Pons (tissue), 1 donor: ENCODE data around the gene GALNT18.

Source experiments
- DNase-seq: peaks from one replicate; pipeline ENCODE4 v3.0.0-alpha.2; 2016; ENCODE audit warnings: low spot score

Gene GALNT18

GRCh38 chr11:11624204-11624603 lies 2.4 kb upstream of the GALNT18 start:
- no peak for DNase-seq

GRCh38 chr11:11622772-11623171 lies 967 bp upstream of the GALNT18 start:
- no peak for DNase-seq

GRCh38 chr11:11622340-11622706 lies 518 bp upstream of the GALNT18 start:
- DNase-seq, result no peak

DNA sequence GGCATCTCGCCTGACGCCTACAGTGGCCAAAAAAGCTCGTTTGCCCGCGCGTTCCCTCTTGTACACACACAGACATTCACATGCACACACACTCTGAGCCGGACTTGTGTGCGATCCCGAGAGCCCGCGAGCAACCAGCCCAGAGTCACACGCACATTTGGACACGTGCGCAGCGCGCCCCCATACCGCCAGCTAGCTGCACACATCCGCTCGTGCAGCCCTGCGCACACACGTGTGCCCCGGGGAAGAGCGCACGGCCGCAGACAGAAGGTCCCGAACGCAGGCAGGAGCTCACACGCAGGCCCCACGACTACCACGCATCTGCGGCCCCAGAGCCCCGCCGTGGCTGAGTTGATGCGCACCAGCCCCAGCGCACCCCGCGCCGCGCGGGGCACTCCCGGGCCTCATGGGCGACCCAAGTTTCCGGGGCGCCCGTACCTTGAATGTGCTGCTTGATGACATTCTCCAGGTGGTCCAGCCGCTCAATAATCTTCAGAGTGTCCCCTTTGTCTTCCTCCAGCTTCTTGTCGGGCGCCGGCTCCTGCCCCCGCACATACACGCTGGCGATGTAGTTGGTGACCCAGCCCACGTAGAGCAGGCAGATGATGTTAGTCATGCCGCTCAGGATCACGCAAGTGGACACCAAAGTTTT lies 758 bp downstream of the GALNT18 start:
- peak; percentile 14 for DNase-seq

GRCh38 chr11:11620173-11620920 lies 1.5 kb downstream of the GALNT18 start:
- no peak for DNase-seq

DNA sequence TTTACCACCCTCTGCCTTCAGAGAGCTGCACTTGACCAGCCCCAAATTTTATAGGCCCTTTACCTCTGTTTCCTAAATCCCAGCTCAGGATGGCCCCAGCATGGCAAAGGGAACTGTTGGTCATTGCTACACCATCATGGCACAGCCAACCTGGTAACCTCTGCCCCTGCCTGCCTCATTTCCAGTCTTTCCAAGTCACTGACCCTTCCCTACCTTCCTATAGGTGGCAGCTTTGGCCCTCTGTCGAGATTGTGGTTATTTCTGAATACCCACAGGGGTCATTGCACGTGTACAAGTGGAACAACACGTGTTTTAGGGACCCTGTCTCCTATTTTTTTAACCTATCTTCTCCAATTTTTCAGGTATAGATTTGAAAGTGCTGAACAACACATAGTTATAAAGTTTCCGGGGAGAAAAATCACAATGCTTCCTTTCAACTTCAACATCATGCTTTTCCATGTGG lies 2.8 kb downstream of the GALNT18 start:
- DNase-seq, result no peak

DNA sequence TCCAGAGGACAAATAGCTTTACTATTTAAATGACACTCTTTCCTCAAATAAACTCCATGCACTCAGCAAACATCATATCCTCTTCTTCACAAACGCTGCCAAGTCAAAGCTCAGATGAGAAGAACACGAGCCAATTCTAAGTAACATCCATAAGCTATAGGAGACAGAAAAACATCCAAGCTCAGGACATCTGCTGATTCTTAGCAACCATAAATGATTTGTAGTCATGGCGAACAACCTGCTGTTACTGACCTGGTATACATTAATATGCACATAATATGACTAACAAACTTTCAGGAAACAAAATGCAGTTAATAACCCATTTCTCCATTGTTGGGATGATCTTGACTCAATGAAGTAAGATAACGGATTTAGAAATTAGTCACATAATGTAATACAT lies 6.7 kb downstream of the GALNT18 start:
- no peak for DNase-seq

DNA sequence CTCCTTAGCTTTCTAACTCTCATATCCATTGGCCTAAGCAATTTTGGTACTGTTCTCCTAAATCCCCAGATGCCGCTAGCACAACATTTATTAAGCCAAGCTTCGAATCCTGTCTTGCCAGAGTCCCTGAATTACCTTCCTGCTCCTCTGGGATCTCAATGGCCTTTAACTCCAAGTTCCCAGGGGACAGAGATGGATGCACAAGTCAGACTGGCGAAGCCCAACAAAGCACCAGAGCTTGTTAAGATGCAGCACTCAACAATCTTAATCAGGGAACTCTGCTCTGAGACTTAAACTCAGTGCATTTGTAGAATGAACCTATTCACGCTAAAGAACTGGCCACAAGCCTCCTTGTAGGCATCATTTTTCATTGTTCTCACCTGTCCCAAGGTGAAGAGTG lies 9.4 kb downstream of the GALNT18 start:
- no peak for DNase-seq

DNA sequence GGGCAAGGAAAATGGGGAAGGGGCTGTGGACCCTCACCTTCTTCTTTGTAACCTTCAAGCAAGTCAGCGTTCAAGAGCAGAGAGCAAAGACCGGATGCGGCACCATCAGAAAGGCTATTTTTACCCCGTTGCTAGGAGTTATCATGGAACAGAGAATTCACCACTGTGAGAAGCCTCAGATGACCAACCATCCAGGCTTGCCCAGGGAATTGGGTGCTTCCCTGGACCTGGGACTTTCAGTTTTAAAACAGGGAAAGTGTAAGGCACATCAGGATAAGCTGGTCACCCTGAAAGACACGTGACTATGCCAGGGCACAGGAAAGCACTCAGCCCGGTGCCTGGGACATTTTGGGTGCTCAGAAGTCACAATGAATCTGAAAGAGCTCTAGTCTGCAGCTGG lies 10.4 kb downstream of the GALNT18 start:
- no peak for DNase-seq

DNA sequence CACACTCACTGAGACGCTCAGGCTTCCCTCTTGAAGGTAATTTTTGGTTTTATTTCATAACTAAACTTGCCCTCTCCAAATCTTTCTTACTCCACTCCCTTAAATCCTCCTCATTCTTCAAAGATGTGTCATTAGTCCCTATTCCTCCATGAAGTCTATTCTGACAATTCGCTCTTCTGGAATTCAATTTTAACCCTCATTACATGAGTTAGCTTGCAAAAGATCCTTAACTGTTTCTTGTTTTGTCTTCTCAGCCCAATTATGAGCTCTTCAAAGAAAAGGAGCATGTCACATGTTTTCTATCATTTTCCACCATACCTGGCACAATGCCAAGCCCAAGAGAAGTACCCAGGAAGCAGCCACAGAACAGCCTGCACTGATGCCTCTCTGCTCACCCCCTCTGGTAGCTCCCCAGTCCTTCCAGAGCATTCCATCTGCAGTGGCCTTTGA lies 13.0 kb downstream of the GALNT18 start:
- DNase-seq, result no peak

GRCh38 chr11:11607772-11608171 lies 14.0 kb downstream of the GALNT18 start:
- no peak for DNase-seq

DNA sequence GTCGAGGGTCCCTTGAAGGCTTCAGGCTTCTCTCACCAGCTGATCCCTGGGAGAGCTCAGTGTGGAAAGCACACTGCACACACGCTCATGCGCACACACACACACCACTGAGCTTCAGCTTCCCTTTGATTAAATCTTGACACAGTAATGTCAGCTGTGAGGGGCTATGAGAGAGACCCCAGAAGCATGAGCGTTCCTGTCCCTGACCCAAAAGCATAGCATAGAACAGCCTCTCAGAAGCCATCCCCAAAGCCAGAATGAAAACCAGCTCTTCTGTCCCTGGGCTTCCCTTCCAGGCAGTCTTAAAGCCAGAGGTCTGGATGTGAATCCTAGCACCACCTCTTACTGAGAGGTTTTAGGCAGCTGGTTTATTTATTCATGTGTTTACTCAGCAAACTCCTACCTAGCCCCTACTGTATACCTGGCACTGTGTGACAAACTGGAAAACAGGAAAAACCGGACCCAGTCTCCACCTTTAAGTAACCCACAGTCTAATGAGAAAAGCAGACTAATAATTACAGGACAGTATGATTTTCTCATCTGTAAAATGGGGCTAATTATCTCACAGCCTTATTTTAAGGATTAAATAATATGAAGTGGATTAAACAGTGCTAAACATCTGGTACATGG lies 15.9 kb downstream of the GALNT18 start:
- no peak for DNase-seq

GRCh38 chr11:11605181-11605580 lies 16.6 kb downstream of the GALNT18 start:
- no peak for DNase-seq

GRCh38 chr11:11604370-11604990 lies 17.3 kb downstream of the GALNT18 start:
- DNase-seq, result peak; percentile 34

DNA sequence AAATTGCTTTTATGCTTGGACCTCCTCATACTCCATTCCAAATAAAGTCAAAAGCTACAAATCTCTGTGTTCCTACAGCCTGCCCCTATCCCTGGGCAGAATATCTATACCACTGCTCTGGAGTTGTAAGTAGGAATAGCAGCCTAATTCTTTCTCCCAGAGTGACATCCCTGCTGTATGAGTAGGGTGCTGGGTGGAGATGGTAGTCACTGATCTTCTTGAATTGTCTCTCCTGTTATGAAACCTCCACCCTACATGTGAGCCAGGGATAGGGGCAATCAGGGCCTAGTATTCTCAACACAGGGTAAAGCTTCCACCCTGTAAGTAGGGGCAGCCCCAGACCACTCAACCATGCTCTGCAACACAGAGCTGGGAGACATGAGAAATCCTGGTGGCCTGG lies 19.8 kb downstream of the GALNT18 start:
- DNase-seq, result no peak

DNA sequence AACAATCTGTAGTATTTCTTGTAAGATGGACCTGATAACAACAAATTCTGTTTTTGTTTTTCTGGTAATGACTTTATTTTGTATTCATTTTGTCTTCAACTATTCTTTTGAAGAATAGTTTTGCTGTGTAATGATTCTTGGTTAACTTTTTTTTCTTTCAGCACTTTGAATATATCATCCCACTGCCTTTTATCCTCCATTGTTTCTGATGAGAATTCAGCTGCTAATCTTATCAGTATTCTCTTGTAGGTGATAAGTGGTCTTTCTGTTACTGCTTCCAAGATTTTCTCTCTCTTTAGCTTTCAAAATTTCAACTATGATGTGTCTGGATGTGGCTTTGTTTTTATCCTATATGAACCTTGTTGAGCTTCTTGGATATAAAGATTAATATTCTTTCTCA lies 21.5 kb downstream of the GALNT18 start:
- no peak for DNase-seq

DNA sequence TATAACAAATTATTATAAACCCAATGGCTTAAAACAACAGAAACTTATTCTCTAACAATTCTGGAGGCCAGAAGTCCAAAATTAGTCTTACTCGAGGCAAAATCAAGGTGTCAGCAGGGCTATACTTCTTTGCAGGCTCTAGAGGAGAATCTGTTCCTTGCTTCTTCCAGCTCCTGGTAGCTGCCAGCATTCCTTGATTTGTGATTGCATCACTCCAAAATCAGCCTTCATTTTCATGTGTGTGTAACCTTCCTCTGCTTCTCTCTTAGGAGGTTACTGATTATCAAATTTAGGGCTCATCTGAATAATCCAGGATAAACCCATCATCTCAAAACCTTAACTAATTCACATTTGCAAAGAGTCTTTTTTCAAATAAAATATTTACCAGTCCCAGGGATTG lies 23.6 kb downstream of the GALNT18 start:
- DNase-seq, result no peak

DNA sequence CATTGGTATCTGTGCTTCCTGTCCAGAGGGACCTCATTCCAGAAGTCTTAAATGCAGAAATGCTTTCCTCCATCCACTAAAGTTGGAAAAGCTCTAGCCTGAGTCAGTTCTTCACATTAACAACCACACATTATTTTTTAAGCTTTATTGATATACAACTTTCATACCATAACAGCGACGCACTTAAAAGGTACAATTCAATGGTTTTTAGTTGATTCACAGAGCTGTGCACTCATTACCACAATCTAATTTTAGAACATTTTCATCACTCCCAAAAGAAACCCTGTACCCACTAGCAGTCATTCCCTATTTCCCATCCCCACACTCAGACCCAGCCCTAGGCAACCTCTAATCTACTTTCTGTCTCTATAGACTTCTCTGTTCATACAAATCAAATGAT lies 27.6 kb downstream of the GALNT18 start:
- DNase-seq, result no peak

GRCh38 chr11:11592146-11592684 lies 29.6 kb downstream of the GALNT18 start:
- no peak for DNase-seq

DNA sequence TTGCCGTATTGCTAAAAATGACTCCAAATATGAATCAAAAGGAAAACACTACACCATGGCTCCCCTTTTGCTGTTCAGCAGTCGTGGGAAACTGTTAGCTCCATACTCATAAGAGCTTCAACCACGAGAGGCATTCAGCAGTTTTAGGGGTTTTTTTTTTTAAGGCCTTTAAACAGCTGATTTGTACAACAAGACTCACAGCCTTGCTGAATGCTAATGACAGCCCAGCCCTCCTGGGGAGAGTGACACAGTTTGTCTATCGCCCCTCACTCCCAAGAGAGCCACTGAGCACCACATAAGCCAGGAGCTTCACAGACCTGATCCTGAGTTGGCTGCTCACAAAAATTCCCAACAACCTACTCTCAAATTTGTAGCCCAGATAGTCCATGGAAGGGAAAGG lies 32.4 kb downstream of the GALNT18 start:
- DNase-seq, result no peak

- DNase-seq, result no peak
Measured at GRCh38 chr11:11588891-11589290, 32.9 kb downstream of the GALNT18 start.

GRCh38 chr11:11588243-11588642 lies 33.6 kb downstream of the GALNT18 start:
- no peak for DNase-seq

DNA sequence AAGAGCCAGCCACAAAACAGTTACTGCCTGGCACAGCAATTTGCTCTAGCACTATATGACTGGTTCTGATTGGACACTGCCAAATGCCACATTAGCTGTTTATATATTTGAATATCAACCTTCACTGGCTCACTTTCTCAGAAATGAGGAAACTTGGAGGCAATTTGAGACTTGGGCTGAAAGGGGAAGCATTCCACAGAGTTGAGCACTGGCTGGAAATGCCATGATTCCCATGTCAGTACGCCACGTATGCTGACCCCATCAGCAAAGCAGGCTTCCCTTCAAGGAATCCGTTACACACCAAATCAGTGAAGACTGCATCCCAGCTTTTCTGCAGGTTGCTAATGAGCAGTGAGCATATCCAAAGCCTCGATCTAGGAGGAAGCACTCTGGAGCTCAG lies 34.7 kb downstream of the GALNT18 start:
- DNase-seq, result no peak
